BLaER1 (cell line): ENCODE data around the gene TOMT.
"Not testable (repeated sequence)": the region's sequence is repeated elsewhere in the genome, so short reads cannot be mapped to it uniquely, and the experiment has no call there.

Source experiments
- H3K27ac ChIP-seq: shearing (Covaris generic); formaldehyde crosslinking; 2 replicates; pipeline ENCODE4 v1.8.1; 2022
- H3K27me3 ChIP-seq: shearing (Covaris generic); formaldehyde crosslinking; 2 replicates; pipeline ENCODE4 v1.8.1; 2022
- H3K36me3 ChIP-seq: shearing (Covaris generic); formaldehyde crosslinking; 2 replicates; pipeline ENCODE4 v1.8.1; 2022
- H3K4me1 ChIP-seq: shearing (Covaris generic); formaldehyde crosslinking; 2 replicates; pipeline ENCODE4 v1.8.1; 2022
- H3K4me2 ChIP-seq: shearing (Covaris generic); formaldehyde crosslinking; 2 replicates; pipeline ENCODE4 v1.8.1; 2022
- H3K4me3 ChIP-seq: shearing (Covaris generic); formaldehyde crosslinking; 2 replicates; pipeline ENCODE4 v1.8.1; 2022
- H3K9ac ChIP-seq: shearing (Covaris generic); formaldehyde crosslinking; 2 replicates; pipeline ENCODE4 v1.8.1; 2022
- H3K9me3 ChIP-seq: shearing (Covaris generic); formaldehyde crosslinking; 2 replicates; pipeline ENCODE4 v1.8.1; 2022
- H4K20me1 ChIP-seq: shearing (Covaris generic); formaldehyde crosslinking; 2 replicates; pipeline ENCODE4 v1.8.1; 2022
- Cebpa-rat ChIP-seq: shearing (Covaris generic); IDR thresholded peaks from 2 replicates; pipeline ENCODE4 v1.8.1; 2022

TOMT gene

DNA sequence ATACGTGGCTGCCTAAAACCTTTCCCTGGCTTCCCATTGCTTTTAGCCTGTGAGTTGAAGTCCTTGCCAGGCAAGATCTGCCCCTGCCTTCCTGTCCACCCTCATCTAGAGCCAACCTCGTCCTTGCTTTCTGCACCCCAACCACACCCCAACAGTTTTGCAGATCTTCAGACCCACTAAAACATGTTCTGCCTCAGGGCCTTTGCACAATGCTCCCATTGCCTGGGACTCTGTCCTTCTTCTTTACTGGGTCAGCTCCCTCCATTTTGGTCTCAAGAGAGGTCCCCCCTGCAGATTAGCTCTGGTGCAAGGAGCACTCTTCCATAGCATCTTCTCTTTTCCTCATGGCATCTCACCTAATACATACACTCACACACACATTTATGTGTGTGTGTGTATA lies 15.2 kb downstream of the TOMT start:
- no peak for TF ChIP-seq Cebpa-rat
- no peaks in the 10 kb centered on the region for H3K4me1 ChIP-seq
- H3K27me3 ChIP-seq, result no peaks in the 10 kb centered on the region
- H3K4me3 ChIP-seq, result no peak overlapping the region
- H4K20me1 ChIP-seq, result no peaks in the 10 kb centered on the region
- no peak overlapping the region for H3K9ac ChIP-seq
- no peak overlapping the region for H3K27ac ChIP-seq
- no peaks in the 10 kb centered on the region for H3K36me3 ChIP-seq
- peaks cover 26% of the 10 kb centered on the region for H3K9me3 ChIP-seq
- no peak overlapping the region for H3K4me2 ChIP-seq

DNA sequence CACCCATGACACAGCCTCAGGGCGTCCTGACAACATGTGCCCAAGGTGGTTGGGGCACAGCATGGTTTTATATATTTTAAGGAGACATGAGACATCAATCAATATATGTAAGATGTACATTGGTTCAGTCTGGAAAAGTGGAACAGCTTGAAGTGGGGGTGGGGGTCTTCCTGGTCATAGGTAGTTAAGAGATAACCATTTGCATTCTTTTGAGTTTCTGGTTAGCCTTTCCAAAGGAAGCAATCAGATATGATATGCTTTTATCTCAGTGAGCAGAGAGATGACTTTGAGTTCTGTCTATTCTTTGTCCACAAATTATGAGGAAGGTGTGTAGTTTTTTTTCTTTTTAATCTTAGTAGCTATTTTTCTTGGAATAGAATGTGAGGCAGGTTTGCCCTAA lies 16.9 kb downstream of the TOMT start:
- no peaks in the 10 kb centered on the region for H3K27me3 ChIP-seq
- no peaks in the 10 kb centered on the region for H4K20me1 ChIP-seq
- no peaks in the 10 kb centered on the region for H3K4me1 ChIP-seq
- no peak overlapping the region for H3K4me2 ChIP-seq
- H3K36me3 ChIP-seq, result no peaks in the 10 kb centered on the region
- H3K9me3 ChIP-seq, result peaks cover 41% of the 10 kb centered on the region
- H3K9ac ChIP-seq, result no peak overlapping the region
- TF ChIP-seq Cebpa-rat, result no peak
- no peak overlapping the region for H3K4me3 ChIP-seq
- H3K27ac ChIP-seq, result no peak overlapping the region

DNA sequence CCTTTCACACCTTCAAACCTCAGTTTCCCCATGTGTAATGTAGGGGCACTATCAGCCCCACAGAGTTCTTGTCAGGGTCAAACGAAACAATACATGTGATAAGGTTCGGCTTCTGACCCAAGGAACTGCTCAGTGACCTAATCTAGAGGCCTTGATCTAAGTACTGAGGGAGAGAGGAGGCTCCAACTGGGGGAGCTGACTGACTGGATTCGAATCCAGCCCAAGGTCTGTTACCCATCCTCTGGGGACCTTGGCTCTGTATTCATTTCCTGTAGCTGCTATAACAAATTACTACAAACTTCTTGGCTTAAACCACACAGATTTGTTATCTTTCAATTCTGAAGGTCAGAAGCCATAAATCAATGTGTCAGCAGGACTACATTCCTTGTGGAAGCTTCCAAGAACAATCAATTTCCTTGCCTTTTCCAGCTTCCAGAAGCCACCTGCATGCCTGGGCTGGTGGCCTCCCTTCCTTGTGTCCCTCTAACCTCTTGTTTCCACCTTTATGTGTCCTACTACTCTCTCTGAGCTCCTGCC lies 17.5 kb downstream of the TOMT start:
- H3K4me2 ChIP-seq, result no peak overlapping the region
- no peak overlapping the region for H3K9ac ChIP-seq
- no peak overlapping the region for H3K4me3 ChIP-seq

DNA sequence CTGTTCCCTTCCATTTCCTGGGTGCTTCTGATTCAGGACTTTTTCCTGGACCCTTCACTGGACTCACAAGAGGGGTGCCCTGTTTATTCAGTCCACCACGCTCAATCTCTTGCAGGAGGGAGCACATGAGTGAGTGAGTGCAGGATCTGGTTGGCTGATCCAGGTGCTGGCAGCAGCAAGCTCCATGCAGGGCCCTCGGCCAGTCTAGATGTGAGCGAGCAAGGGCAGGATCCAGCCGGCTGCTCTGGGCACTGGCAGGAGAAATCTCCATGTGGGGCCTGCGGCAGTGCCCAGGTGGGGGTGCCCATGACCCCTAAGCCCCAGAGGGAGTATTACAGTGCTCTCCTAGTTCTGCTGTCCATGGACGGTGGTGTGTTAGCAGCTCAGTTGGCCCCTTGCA lies 18.3 kb downstream of the TOMT start:
- Histone ChIP-seq H3K9me3 (peaks cover 56% of the 10 kb centered on the region), H3K27me3 (no peaks in the 10 kb centered on the region), H3K4me1 (no peaks in the 10 kb centered on the region), H3K9ac (no peak overlapping the region), H3K36me3 (no peaks in the 10 kb centered on the region), H3K4me3 (no peak overlapping the region), H4K20me1 (no peaks in the 10 kb centered on the region), H3K4me2 (no peak overlapping the region), H3K27ac (no peak overlapping the region)
- no peak for TF ChIP-seq Cebpa-rat

More for the DNA sequence above, 17.5 kb downstream of the TOMT start:
- TF ChIP-seq Cebpa-rat, result no peak
- H3K27me3 ChIP-seq, result no peaks in the 10 kb centered on the region
- no peaks in the 10 kb centered on the region for H4K20me1 ChIP-seq
- H3K9me3 ChIP-seq, result peaks cover 47% of the 10 kb centered on the region
- no peaks in the 10 kb centered on the region for H3K36me3 ChIP-seq
- H3K4me1 ChIP-seq, result no peaks in the 10 kb centered on the region
- H3K27ac ChIP-seq, result no peak overlapping the region

DNA sequence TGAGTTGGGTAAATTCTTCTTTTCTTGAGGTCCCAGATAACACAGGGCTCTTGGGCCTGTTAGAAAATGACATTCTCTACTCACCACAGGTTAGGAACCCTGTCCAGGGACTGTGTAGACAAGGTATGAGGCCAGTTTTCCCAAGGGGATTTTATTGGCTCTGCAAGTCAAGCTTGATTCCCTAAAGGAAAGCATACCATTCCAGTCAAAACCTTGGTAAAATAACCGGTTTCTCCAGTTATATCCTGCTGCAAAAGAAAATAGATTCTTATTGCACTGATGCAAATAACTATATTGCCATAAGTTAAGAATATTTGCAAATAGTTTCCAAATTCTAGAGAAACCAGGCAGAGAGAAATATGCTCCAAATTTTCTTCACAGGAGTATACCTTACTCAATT lies 20.2 kb downstream of the TOMT start:
- H3K36me3 ChIP-seq, result no peaks in the 10 kb centered on the region
- no peak for TF ChIP-seq Cebpa-rat

DNA sequence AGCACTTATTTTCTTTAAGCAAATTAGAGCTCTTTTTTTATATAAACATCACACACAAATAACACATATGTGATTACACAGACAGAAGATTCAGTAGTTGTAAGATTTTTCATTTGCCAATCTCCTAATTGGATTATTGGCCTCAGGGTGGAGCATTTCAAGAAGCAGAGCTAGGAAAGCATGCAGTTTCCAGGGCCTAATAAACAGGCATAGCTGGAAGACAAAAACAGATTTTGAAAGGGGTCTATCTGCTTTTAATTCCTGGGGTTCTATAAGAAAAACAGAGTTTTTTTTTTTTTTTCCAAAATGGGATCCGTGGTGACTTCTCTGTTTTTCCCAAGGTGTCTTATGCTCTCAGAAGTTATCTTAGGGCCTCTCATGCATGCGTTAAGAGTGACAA lies 22.2 kb downstream of the TOMT start:
- TF ChIP-seq Cebpa-rat, result no peak
- Histone ChIP-seq H3K9me3 (peaks cover 74% of the 10 kb centered on the region), H3K4me3 (no peak overlapping the region), H3K9ac (no peak overlapping the region), H3K4me1 (no peaks in the 10 kb centered on the region), H3K27ac (no peak overlapping the region), H4K20me1 (no peaks in the 10 kb centered on the region), H3K27me3 (no peaks in the 10 kb centered on the region), H3K36me3 (no peaks in the 10 kb centered on the region), H3K4me2 (no peak overlapping the region)

More for the DNA sequence above, 20.2 kb downstream of the TOMT start:
- Histone ChIP-seq H3K4me2 (no peak overlapping the region), H3K9ac (no peak overlapping the region), H3K4me3 (no peak overlapping the region), H4K20me1 (no peaks in the 10 kb centered on the region), H3K4me1 (no peaks in the 10 kb centered on the region), H3K27ac (no peak overlapping the region), H3K27me3 (no peaks in the 10 kb centered on the region), H3K9me3 (peaks cover 72% of the 10 kb centered on the region)

DNA sequence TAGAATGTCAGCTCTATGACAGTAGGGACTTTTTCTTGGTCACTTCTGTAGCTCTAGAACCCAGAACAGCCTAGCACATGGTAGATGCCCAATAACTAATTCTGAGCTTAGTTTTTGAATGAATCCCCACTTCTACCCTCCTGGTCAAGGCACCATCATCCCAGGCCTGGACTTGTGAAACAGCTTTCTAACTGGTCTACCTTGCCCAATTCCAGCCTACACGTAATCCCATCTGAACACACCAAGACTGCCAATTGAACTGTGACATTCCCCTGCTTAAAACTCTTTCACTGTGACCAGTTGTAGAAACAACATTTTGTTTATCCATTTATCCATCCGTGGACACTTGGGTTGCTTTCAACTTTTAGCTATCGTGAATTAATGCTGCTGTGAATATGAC lies 23.7 kb downstream of the TOMT start:
- Histone ChIP-seq H3K4me3 (no peak overlapping the region), H3K9me3 (peaks cover 64% of the 10 kb centered on the region), H3K9ac (no peak overlapping the region), H4K20me1 (no peaks in the 10 kb centered on the region), H3K27ac (no peak overlapping the region), H3K4me2 (no peak overlapping the region), H3K4me1 (no peaks in the 10 kb centered on the region), H3K27me3 (no peaks in the 10 kb centered on the region), H3K36me3 (no peaks in the 10 kb centered on the region)
- TF ChIP-seq Cebpa-rat, result no peak

DNA sequence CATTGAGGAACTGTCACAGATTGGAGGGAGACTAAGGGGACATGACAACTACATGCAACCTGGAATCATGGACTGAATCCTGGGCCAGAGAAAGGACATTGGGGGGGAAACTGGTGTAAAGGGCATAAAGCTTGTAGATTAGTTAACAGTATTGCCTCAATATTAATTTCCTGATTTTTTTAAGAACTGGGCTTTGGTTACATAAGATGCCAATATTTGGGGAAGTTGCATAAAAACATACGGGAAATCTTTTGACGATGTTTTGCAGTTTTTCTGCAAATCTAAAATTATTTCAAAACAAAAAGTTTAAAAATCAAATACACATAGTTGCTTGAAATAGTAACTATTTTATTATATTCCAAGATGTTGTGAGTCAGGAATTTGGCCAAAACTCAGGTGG lies 26.9 kb downstream of the TOMT start:
- Histone ChIP-seq H3K4me1 (no peaks in the 10 kb centered on the region), H3K4me3 (no peak overlapping the region), H4K20me1 (no peaks in the 10 kb centered on the region), H3K36me3 (no peaks in the 10 kb centered on the region), H3K9me3 (peaks cover 33% of the 10 kb centered on the region), H3K27ac (no peak overlapping the region), H3K4me2 (no peak overlapping the region), H3K27me3 (no peaks in the 10 kb centered on the region), H3K9ac (no peak overlapping the region)
- TF ChIP-seq Cebpa-rat, result no peak

DNA sequence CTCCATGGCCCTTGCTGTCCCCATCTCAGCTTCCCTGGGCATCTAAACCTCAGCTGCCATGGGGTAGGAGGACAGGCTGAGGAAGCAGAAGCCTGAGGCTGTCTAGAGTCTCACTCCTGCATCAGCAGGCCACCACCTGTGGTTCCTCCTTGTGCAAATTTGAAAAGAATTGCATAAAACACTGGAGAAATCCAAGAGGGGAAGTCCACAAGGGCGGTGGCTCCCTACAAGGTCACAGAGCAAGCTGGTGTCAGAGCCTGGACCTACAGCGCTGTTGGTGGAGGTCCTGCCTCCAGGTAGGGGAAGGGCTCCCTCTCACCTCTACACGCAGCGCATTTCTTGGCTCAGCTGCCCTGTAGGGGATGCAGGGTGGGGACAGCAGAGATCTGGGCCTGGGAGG lies 29.7 kb downstream of the TOMT start, which contains the start of gene FOLR3:
TSS of gene FOLR3 (plus strand) at position 253 of the 400 bp plus-strand sequence. CDS start 228 bp downstream, outside the sequence.
- H3K4me2 ChIP-seq, H3K27ac ChIP-seq, H3K4me1 ChIP-seq, H3K4me3 ChIP-seq, H3K27me3 ChIP-seq, H4K20me1 ChIP-seq, H3K36me3 ChIP-seq, H3K9me3 ChIP-seq, H3K9ac ChIP-seq: not testable (repeated sequence)

DNA sequence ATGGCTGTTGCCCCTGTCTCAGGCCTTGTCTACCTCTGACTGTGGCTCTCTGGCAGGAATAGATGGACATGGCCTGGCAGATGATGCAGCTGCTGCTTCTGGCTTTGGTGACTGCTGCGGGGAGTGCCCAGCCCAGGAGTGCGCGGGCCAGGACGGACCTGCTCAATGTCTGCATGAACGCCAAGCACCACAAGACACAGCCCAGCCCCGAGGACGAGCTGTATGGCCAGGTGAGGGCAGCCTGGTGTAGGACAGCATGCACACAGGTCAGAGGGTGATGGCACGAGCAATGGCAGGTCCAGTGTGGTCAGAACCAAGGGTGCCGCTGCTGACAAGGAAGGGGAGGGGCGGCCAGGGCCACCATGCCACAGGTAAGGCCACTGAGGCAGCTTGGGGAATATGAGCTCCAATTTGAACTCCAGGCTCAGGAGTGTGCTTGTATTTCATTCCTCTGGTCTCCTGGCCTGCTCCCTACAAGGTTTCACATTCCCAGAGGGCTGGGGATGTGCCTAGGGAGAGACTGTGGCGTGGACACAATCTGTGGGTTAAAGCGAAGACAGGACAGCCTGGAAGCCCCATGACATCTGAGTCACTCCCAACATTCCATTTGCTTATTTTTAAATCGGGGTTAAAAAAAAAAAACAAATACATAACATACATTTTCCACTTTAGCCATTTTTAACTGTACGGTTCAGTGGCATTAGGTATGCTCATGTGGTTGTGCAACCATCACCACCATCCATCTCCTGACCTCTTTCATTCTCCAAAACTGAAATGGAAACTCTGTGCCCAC lies 30.4 kb downstream of the TOMT start:
- no peak for TF ChIP-seq Cebpa-rat
- Histone ChIP-seq H3K9ac (no peak overlapping the region), H3K27ac (no peak overlapping the region), H3K4me2 (no peak overlapping the region), H4K20me1 (no peaks in the 10 kb centered on the region), H3K9me3 (0 out of 2 replicates have a peak, but pooled peaks cover under 1% of the 10 kb centered on the region), H3K36me3 (no peaks in the 10 kb centered on the region), H3K4me3 (no peak overlapping the region), H3K4me1 (no peaks in the 10 kb centered on the region), H3K27me3 (no peaks in the 10 kb centered on the region)
